ENCODE data around the gene TMEM62.

DNA sequence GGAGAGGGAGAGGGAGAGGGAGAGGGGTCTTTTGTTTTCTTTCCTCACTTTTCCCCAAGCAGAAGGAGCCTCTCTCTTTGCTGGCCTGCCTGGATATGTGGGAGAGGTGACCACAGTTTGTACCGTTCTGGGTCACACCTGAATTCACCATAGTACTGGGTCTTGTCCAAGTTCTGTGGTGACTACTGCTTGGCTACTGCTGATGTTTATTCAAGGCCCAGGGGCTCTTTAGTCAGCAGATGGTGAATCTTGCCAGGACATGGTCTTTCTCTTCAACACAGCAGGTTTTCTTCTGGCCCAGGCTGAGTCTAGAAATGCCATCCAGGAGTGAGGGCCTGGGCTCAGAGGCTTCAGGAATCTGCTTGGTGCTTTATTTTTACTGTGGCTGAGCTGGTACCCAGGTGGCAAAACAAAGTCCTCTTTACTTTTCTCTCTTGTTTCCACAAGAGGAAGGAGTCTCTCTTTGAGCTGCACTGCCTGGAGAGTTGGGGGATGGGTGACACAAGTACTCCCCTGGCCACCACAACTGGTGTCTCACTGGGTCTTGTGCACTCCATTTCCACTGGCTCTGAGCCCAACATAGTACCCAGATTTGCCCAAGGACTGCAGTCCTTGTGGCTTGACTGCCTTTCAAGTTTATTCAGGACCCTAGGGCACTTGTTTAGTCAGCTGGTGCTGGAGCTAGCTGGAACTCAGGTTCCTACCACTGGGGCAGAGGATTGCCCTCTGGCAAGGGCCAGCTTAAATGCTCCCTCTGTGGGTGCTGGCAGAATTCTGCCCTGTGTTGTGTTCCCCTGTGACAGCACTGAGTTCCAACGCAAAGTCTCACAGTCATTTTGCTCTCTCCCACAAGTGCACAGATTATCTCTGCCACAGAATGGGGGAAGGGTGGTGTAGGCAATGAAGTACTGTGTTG is 35.1 kb downstream of the TMEM62 start:
- TF ChIP-seq EZH2 (IDR thresholded peaks at IDR 0.05; ENCODE audit: borderline replicate concordance, low read depth, low read length) (no peak), HMG20A (CRISPR knock-in tag; conservative IDR thresholded peaks at IDR 0.05) (no peak), IRF2 (CRISPR knock-in tag; IDR thresholded peaks at IDR 0.05) (no peak), CTCF (IDR thresholded peaks at IDR 0.05 in 2 of 3, conservative IDR thresholded peaks at IDR 0.05 in 1 of 3; ENCODE audit: insufficient read depth in 2 of 3, low read depth in 1 of 3, low read length in 3 of 3) (no peak), ATF3 (IDR thresholded peaks at IDR 0.05) (no peak), ATF3 (CRISPR knock-in tag; conservative IDR thresholded peaks at IDR 0.05) (no peak), MAFG (tag; conservative IDR thresholded peaks at IDR 0.05) (no peak), STAT6 (CRISPR knock-in tag; IDR thresholded peaks at IDR 0.05) (no peak), ZNF717 (CRISPR knock-in tag; IDR thresholded peaks at IDR 0.05) (no peak), ZNF121 (CRISPR knock-in tag; conservative IDR thresholded peaks at IDR 0.05) (no peak), CBX8 (IDR thresholded peaks at IDR 0.05; ENCODE audit: borderline replicate concordance, extremely low read depth, low read depth, low read length, poor library complexity, severe bottlenecking) (no peak)
- TF ChIP-seq, protein P1, sequence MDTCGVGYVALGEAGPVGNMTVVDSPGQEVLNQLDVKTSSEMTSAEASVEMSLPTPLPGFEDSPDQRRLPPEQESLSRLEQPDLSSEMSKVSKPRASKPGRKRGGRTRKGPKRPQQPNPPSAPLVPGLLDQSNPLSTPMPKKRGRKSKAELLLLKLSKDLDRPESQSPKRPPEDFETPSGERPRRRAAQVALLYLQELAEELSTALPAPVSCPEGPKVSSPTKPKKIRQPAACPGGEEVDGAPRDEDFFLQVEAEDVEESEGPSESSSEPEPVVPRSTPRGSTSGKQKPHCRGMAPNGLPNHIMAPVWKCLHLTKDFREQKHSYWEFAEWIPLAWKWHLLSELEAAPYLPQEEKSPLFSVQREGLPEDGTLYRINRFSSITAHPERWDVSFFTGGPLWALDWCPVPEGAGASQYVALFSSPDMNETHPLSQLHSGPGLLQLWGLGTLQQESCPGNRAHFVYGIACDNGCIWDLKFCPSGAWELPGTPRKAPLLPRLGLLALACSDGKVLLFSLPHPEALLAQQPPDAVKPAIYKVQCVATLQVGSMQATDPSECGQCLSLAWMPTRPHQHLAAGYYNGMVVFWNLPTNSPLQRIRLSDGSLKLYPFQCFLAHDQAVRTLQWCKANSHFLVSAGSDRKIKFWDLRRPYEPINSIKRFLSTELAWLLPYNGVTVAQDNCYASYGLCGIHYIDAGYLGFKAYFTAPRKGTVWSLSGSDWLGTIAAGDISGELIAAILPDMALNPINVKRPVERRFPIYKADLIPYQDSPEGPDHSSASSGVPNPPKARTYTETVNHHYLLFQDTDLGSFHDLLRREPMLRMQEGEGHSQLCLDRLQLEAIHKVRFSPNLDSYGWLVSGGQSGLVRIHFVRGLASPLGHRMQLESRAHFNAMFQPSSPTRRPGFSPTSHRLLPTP (IDR thresholded peaks at IDR 0.05; ENCODE audit: borderline replicate concordance, extremely low read depth, insufficient read length) = no peak
- TF ChIP-seq, protein P2, sequence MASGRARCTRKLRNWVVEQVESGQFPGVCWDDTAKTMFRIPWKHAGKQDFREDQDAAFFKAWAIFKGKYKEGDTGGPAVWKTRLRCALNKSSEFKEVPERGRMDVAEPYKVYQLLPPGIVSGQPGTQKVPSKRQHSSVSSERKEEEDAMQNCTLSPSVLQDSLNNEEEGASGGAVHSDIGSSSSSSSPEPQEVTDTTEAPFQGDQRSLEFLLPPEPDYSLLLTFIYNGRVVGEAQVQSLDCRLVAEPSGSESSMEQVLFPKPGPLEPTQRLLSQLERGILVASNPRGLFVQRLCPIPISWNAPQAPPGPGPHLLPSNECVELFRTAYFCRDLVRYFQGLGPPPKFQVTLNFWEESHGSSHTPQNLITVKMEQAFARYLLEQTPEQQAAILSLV (tag; IDR thresholded peaks at IDR 0.05) = no peak

Data from K562 (cell line).